Measurements from ENCODE around the gene JAG2. TPM values are rescaled to one million over a fixed set of nuclear protein-coding genes. Genes with fewer than 3 reads are reported as not detected.

JAG2 gene
- total and polyA plus RNA-seq, 10 donors, result 3.0 to 14.3 (median 6.4) TPM

- no peak for DNase-seq
- peaks cover 0 to 28% (median 20%) of the 10 kb centered on the region in 8 donors for H3K9me3 ChIP-seq
- intact Hi-C loops (cut with DNase I; ENCODE audit: low total_unique reads), result no loop called here
- no peak overlapping the region for H3K27ac ChIP-seq
- peaks cover 0 to 65% (median 4%) of the 10 kb centered on the region in 7 donors for H3K27me3 ChIP-seq (replicated peaks in 1 of 7)
- H3K36me3 ChIP-seq, result no peaks in the 10 kb centered on the region
- H3K4me1 ChIP-seq, result no peaks in the 10 kb centered on the region
- TF ChIP-seq, protein P1, sequence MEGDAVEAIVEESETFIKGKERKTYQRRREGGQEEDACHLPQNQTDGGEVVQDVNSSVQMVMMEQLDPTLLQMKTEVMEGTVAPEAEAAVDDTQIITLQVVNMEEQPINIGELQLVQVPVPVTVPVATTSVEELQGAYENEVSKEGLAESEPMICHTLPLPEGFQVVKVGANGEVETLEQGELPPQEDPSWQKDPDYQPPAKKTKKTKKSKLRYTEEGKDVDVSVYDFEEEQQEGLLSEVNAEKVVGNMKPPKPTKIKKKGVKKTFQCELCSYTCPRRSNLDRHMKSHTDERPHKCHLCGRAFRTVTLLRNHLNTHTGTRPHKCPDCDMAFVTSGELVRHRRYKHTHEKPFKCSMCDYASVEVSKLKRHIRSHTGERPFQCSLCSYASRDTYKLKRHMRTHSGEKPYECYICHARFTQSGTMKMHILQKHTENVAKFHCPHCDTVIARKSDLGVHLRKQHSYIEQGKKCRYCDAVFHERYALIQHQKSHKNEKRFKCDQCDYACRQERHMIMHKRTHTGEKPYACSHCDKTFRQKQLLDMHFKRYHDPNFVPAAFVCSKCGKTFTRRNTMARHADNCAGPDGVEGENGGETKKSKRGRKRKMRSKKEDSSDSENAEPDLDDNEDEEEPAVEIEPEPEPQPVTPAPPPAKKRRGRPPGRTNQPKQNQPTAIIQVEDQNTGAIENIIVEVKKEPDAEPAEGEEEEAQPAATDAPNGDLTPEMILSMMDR (IDR thresholded peaks at IDR 0.05 in 8 of 11, conservative IDR thresholded peaks at IDR 0.05 in 3 of 11), result no peak
- no peak for TF ChIP-seq POLR2A (IDR thresholded peaks at IDR 0.05)
- TF ChIP-seq POLR2AphosphoS5 (IDR thresholded peaks at IDR 0.05), result no peak
- 58 to 66% (median 61%) methylated on average over 17 of the region's 17 CpGs for WGBS, 5 donors
- no peak overlapping the region for H3K4me3 ChIP-seq
These were observed 44.4 kb downstream of the JAG2 start for GRCh38 chr14:105123981-105124765.

- intact Hi-C loops (cut with DNase I; ENCODE audit: low total_unique reads), result no loop called here
- 87 to 93% (median 91%) methylated on average over 5 of the region's 5 CpGs for WGBS, 5 donors
- DNase-seq, result no peak
- Histone ChIP-seq H3K36me3 (no peaks in the 10 kb centered on the region), H3K9me3 (peaks cover 0 to 28% (median 20%) of the 10 kb centered on the region in 8 donors), H3K4me1 (no peaks in the 10 kb centered on the region), H3K27me3 (replicated peaks in 1 of 7) (peaks cover 0 to 69% (median 4%) of the 10 kb centered on the region in 7 donors), H3K4me3 (no peak overlapping the region), H3K27ac (no peak overlapping the region)
- TF ChIP-seq, protein P1 (IDR thresholded peaks at IDR 0.05 in 8 of 11, conservative IDR thresholded peaks at IDR 0.05 in 3 of 11), result no peak
- no peak for TF ChIP-seq POLR2A (IDR thresholded peaks at IDR 0.05)
- no peak for TF ChIP-seq POLR2AphosphoS5 (IDR thresholded peaks at IDR 0.05)
These were observed 45.4 kb downstream of the JAG2 start for GRCh38 chr14:105123064-105123665.

DNA sequence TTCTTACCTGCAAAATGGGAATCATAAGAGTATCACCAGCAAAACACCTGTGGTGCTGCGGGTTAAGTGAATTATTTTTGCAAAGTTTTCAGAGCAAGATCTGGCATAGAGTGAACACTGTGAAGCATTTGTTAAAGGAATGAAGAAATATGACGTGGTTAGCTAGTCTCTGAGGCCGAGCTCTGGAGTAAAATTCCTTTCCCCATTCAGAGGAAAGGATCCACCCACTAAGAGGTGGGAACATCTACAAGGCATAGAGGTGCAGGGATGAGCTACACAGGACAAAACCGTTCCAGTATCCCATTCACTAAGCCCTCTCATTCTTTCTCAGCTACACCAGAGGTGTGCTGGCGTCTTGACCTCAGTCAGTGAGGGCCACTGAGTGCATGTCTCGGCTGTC, 48.5 kb downstream of the JAG2 start:
- no peak for DNase-seq
- intact Hi-C loops (cut with DNase I; ENCODE audit: low total_unique reads), result no loop called here
- Histone ChIP-seq H3K27me3 (replicated peaks in 1 of 7) (peaks cover 0 to 50% (median 4%) of the 10 kb centered on the region in 7 donors), H3K36me3 (no peaks in the 10 kb centered on the region), H3K4me1 (no peaks in the 10 kb centered on the region), H3K27ac (no peak overlapping the region), H3K4me3 (no peak overlapping the region), H3K9me3 (peaks cover 0 to 32% (median 20%) of the 10 kb centered on the region in 8 donors)
- 67 to 86% (median 80%) methylated on average over 6 of the region's 6 CpGs for whole genome bisulfite sequencing, 5 donors
- no peak for TF ChIP-seq POLR2AphosphoS5 (IDR thresholded peaks at IDR 0.05)
- TF ChIP-seq POLR2A (IDR thresholded peaks at IDR 0.05), result no peak

DNA sequence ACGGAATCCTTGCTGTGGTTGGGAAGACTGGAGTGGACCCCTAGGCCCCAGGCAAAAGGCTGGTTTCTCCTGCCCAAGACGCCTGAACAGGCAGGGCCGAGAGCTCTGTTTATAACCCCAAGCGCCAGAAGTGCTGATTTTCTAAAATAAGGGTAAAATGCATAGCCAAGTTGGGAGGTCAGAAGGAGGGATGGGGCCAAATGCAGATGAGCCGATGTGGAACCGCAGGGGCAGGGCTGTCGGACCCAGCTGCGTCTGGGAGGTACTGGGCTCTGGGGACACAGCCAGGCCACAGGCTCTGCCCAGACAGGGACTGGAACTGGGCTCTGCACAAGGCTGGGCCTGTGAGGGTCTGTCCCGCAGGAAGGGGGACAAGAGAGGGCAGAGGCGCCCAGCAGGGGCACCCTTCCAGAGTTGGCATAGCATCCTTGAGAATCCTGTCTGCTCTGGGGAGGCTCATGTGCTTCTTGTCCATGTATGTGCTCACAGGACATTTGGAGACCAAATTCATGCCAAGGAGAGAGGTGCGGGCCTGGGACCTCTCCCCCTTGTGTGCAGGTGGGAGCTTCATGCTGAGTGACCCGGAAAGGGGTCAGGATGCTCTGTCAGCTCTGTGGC, 49.1 kb downstream of the JAG2 start:
- no peak for DNase-seq
- intact Hi-C loops (cut with DNase I; ENCODE audit: low total_unique reads), result no loop called here
- no peak overlapping the region for H3K27ac ChIP-seq

More for the DNA sequence above, 49.1 kb downstream of the JAG2 start:
- TF ChIP-seq, protein P1 (IDR thresholded peaks at IDR 0.05 in 8 of 11, conservative IDR thresholded peaks at IDR 0.05 in 3 of 11), result no peak
- no peak for TF ChIP-seq POLR2A (IDR thresholded peaks at IDR 0.05)
- no peak for TF ChIP-seq POLR2AphosphoS5 (IDR thresholded peaks at IDR 0.05)
- no peak overlapping the region for H3K4me3 ChIP-seq
- peaks cover 0 to 45% (median 4%) of the 10 kb centered on the region in 7 donors for H3K27me3 ChIP-seq (replicated peaks in 1 of 7)
- no peaks in the 10 kb centered on the region for H3K36me3 ChIP-seq
- peaks cover 0 to 32% (median 20%) of the 10 kb centered on the region in 8 donors for H3K9me3 ChIP-seq
- 67 to 80% (median 74%) methylated on average over 10 to 12 of the region's 12 CpGs for WGBS, 5 donors
- no peaks in the 10 kb centered on the region for H3K4me1 ChIP-seq

Measured in spleen (tissue), 11 donors.